CD4-positive, alpha-beta T cell (primary cell): ENCODE data around the gene SNX30. TPM values are rescaled to one million over a fixed set of nuclear protein-coding genes. Genes with fewer than 3 reads are reported as not detected.

Experiments
- ATAC-seq: fragments of 200-7000 bp; cut with Tn5 transposase; one replicate; pipeline ENCODE4 v1.10.0; 2022; ENCODE audit warnings: mild to moderate bottlenecking; ENCODE audit not compliant: poor library complexity
- CTCF ChIA-PET: fragments of 350-600 bp; sonication (Branson Sonifier 250); formaldehyde crosslinking; loops from one replicate; lab custom pipeline; 2021; ENCODE audit warnings: antibody characterized with exemption, inconsistent platforms; lab: Charles Lee
- POLR2A ChIA-PET: fragments of 350-600 bp; sonication (Branson Sonifier 250); formaldehyde crosslinking; loops from one replicate; lab custom pipeline; 2021; ENCODE audit warnings: antibody characterized with exemption, inconsistent platforms; lab: Charles Lee
- DNase-seq, 14 experiments: peaks; one replicate each; pipeline ENCODE4 v3.0.0-alpha.2; 2013 to 2020; ENCODE audit warnings: mixed read lengths in 2 of 14
- H3K27ac ChIP-seq, 2 donors: one replicate each; pipeline versions ENCODE4 v1.5.1 to v1.7.0; 2013; ENCODE audit warnings: low read length in 2 of 2, low read depth in 1 of 2, mild to moderate bottlenecking in 1 of 2
- H3K27me3 ChIP-seq, 2 experiments: 1 replicate in 1 of 2; 2 replicates in 1 of 2; pipeline versions ENCODE4 v1.6.1 to v1.7.0; 2013; ENCODE audit warnings: low read length in 2 of 2, control low read depth in 1 of 2, mild to moderate bottlenecking in 1 of 2, moderate library complexity in 1 of 2; ENCODE audit not compliant: insufficient read depth in 2 of 2, control insufficient read depth in 1 of 2
- H3K36me3 ChIP-seq: one replicate; pipeline ENCODE4 v1.6.1; 2013; ENCODE audit warnings: low read length, control low read depth; ENCODE audit not compliant: insufficient read depth
- H3K4me1 ChIP-seq: one replicate; pipeline ENCODE4 v1.6.1; 2013; ENCODE audit warnings: low read length, control low read depth; ENCODE audit not compliant: insufficient read depth
- H3K4me3 ChIP-seq: one replicate; pipeline ENCODE4 v1.5.1; 2013; ENCODE audit warnings: mild to moderate bottlenecking, low read length, moderate library complexity
- H3K9me3 ChIP-seq, 2 experiments: 1 replicate in 1 of 2; 2 replicates in 1 of 2; pipeline versions ENCODE4 v1.6.1 to v1.7.0; 2013; ENCODE audit warnings: low read length in 2 of 2, mild to moderate bottlenecking in 2 of 2, control low read depth in 1 of 2, moderate library complexity in 1 of 2; ENCODE audit not compliant: control insufficient read depth in 1 of 2, insufficient read depth in 1 of 2
- H3K27ac Mint-ChIP-seq: one replicate; pipeline ENCODE4 v1.8.0; 2020; ENCODE audit warnings: mixed read lengths
- H3K27me3 Mint-ChIP-seq: one replicate; pipeline ENCODE4 v1.8.0; 2021; ENCODE audit warnings: mixed read lengths
- H3K36me3 Mint-ChIP-seq: one replicate; pipeline ENCODE4 v1.8.0; 2021; ENCODE audit warnings: low read depth, mixed read lengths
- H3K4me1 Mint-ChIP-seq: one replicate; pipeline ENCODE4 v1.8.0; 2021; ENCODE audit warnings: low read depth, mixed read lengths
- H3K4me3 Mint-ChIP-seq: one replicate; pipeline ENCODE4 v1.8.0; 2020; ENCODE audit warnings: mild to moderate bottlenecking, mixed read lengths
- H3K9me3 Mint-ChIP-seq: one replicate; pipeline ENCODE4 v1.8.0; 2020; ENCODE audit warnings: mixed read lengths
- CTCF ChIP-seq: fragments of 200-600 bp; IDR thresholded peaks from one replicate; pipeline ENCODE4 v1.8.0; 2022; ENCODE audit warnings: antibody characterized with exemption, mild to moderate bottlenecking
- intact Hi-C, 2 experiments: fragments of 100-400 bp; cut with DNase I in 1 of 2; cut with micrococcal nuclease in 1 of 2; formaldehyde crosslinking; loops; one replicate each; pipeline versions ENCODE4 v1.15.1 to v1.9.0; 2023 to 2025; cut with DNase I, micrococcal nuclease
- total RNA-seq, 174 experiments: library from RNA in 2 of 174; stranded (reverse) in 2 of 174; gene quantifications; one replicate each; pipeline ENCODE4 v1.2.3 and lab custom pipeline; 2021 to 2026

Gene SNX30
- total RNA-seq, 2 experiments from 2014 or later: 5.2 to 5.8 TPM

- Mint-ChIP-seq H3K9me3 (no peaks in the 10 kb centered on the region), H3K27ac (no peak overlapping the region), H3K36me3 (peaks cover 44% of the 10 kb centered on the region), H3K27me3 (no peaks in the 10 kb centered on the region), H3K4me1 (no peaks in the 10 kb centered on the region), H3K4me3 (no peak overlapping the region)
- no peak for ATAC-seq
- DNase-seq: no peak
- no peak overlapping the region for H3K4me3 ChIP-seq
- intact Hi-C loops: no loop called here
- CTCF ChIA-PET: interaction anchor here (0.8 kb wide), 1 partner anchor 39 kb away, joined by 4 read pairs; no protein-coding TSS in a partner anchor
- H3K4me1 ChIP-seq: no peaks in the 10 kb centered on the region
- H3K27ac ChIP-seq: no peak overlapping the region
- peaks cover 15% of the 10 kb centered on the region for H3K36me3 ChIP-seq
- H3K27me3 ChIP-seq: no peaks in the 10 kb centered on the region
- POLR2A ChIA-PET: no interaction called here
- TF ChIP-seq CTCF: no peak
- H3K9me3 ChIP-seq: no peaks in the 10 kb centered on the region
Observed at GRCh38 chr9:112817860-112818203, 67.3 kb downstream of the SNX30 start.

DNA sequence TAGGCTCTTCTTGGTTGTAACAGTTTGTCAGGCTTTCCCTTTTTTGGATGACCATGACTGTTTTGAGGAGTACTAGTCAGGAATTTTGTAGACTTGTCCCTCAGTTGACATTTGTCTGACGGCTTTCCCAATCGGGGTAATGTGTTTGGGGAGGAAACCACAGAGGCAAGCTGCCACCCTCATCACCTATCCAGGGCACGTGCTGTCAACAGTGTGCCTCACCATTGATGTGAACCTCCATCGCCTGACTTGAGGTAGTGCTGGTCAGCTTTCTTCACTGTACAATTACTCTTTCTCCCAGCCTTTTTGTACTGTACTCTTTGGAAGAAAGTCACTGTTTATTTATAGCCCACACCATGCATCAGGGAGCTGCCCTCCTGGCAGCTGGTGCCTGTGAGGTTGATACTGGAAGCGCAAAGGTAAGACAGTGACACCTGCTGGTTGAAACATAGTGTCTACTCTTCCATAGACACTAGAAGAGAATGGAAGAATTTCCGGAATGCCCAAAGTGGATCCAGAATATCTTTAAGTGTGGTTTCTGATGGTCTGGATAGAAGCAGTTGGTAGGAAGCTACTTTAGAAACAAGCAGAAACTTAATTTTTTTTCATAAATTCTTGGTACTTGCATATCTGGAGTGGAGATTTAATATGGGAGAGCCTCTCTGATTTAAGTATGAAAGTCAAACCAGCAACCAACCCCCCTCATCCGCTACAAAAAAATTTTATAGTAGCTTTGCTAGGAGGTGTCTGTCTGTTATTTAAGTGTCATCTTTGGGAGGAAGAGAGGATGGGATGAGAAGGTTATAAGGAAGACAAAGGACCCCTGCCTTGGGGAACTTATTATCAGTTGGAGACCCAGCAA lies 69.3 kb downstream of the SNX30 start:
- peak; percentile 48 for TF ChIP-seq CTCF
- Histone ChIP-seq H3K36me3 (peaks cover 15% of the 10 kb centered on the region), H3K27ac (no peak overlapping the region), H3K27me3 (no peaks in the 10 kb centered on the region), H3K9me3 (no peaks in the 10 kb centered on the region), H3K4me3 (no peak overlapping the region), H3K4me1 (no peaks in the 10 kb centered on the region)
- CTCF ChIA-PET: interaction anchor here (0.6 kb wide), 1 partner anchor 449 kb away, joined by 4 read pairs; no protein-coding TSS in a partner anchor
- POLR2A ChIA-PET: no interaction called here
- no peak overlapping the region for H3K4me3 Mint-ChIP-seq
- no peaks in the 10 kb centered on the region for H3K4me1 Mint-ChIP-seq
- H3K9me3 Mint-ChIP-seq: no peaks in the 10 kb centered on the region
- no peak overlapping the region for H3K27ac Mint-ChIP-seq
- H3K27me3 Mint-ChIP-seq: no peaks in the 10 kb centered on the region
- intact Hi-C loops: no loop called here
- DNase-seq (peak in 3 of 14 experiments; percentile 34 to 43 (median 39)), ATAC-seq (no peak)
- peaks cover 48% of the 10 kb centered on the region for H3K36me3 Mint-ChIP-seq

DNA sequence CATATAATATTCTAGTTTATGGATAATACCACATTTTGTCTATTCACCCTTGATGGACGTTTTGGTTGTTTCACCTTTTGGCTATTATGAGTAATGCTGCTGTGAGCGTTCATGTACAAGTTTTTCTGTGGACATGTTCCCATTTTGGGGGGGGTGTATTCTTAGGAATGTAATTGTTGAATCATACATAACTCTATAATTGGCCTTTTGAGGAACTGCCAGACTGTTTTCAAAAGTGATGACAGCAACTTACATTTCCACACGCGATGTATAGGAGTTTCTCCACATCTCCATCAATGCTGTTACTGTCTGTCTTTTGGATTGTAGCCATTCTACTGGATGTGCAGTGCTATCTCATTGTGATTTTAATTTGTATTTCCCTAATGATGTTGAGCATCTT lies 70.3 kb downstream of the SNX30 start:
- H3K27ac ChIP-seq: no peak overlapping the region
- peaks cover 15% of the 10 kb centered on the region for H3K36me3 ChIP-seq
- Mint-ChIP-seq H3K27me3 (no peaks in the 10 kb centered on the region), H3K4me3 (no peak overlapping the region), H3K36me3 (peaks cover 48% of the 10 kb centered on the region), H3K4me1 (no peaks in the 10 kb centered on the region), H3K27ac (no peak overlapping the region), H3K9me3 (no peaks in the 10 kb centered on the region)
- no peaks in the 10 kb centered on the region for H3K9me3 ChIP-seq
- intact Hi-C loops: no loop called here
- no peaks in the 10 kb centered on the region for H3K4me1 ChIP-seq
- DNase-seq (no peak), ATAC-seq (no peak)
- H3K4me3 ChIP-seq: no peak overlapping the region
- CTCF ChIA-PET: no interaction called here
- no peaks in the 10 kb centered on the region for H3K27me3 ChIP-seq
- POLR2A ChIA-PET: no interaction called here
- no peak for TF ChIP-seq CTCF
